Measurements from ENCODE around the gene MVP.

MVP gene

DNA sequence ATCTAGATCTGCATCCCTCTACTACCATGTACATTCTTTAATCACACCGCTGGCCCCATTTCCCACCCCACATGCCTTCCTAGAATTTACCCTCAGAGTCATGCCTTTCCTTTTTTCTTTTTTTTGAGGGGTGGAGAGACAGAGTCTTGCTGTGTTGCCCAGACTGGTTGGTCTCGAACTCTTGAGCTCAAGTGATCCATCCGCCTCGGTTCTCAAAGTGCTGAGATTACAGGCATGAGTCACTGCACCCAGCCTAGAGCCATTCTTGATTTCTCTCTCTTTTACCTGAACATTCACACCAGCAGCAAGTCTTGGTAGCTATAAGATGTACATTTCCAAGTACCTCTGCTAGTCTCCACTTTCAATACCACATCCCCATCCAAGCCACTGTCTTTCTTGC is 2.2 kb upstream of the MVP start:
- TF ChIP-seq GATA2 (IDR thresholded peaks at IDR 0.05; ENCODE audit: low read depth, low read length): no peak
- TF ChIP-seq GATA3 (IDR thresholded peaks at IDR 0.05; ENCODE audit: low read depth, low read length): no peak

DNA sequence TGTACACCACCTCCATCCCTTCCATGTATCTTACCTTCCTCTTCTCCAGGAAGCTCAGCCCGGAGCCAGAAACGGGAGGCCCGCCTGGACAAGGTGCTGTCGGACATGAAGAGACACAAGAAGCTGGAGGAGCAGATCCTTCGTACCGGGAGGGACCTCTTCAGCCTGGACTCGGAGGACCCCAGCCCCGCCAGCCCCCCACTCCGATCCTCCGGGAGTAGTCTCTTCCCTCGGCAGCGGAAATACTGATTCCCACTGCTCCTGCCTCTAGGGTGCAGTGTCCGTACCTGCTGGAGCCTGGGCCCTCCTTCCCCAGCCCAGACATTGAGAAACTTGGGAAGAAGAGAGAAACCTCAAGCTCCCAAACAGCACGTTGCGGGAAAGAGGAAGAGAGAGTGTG is 756 bp upstream of the MVP start:
- TF ChIP-seq GATA3 (IDR thresholded peaks at IDR 0.05; ENCODE audit: low read depth, low read length) (no peak), GATA2 (IDR thresholded peaks at IDR 0.05; ENCODE audit: low read depth, low read length) (no peak)

DNA sequence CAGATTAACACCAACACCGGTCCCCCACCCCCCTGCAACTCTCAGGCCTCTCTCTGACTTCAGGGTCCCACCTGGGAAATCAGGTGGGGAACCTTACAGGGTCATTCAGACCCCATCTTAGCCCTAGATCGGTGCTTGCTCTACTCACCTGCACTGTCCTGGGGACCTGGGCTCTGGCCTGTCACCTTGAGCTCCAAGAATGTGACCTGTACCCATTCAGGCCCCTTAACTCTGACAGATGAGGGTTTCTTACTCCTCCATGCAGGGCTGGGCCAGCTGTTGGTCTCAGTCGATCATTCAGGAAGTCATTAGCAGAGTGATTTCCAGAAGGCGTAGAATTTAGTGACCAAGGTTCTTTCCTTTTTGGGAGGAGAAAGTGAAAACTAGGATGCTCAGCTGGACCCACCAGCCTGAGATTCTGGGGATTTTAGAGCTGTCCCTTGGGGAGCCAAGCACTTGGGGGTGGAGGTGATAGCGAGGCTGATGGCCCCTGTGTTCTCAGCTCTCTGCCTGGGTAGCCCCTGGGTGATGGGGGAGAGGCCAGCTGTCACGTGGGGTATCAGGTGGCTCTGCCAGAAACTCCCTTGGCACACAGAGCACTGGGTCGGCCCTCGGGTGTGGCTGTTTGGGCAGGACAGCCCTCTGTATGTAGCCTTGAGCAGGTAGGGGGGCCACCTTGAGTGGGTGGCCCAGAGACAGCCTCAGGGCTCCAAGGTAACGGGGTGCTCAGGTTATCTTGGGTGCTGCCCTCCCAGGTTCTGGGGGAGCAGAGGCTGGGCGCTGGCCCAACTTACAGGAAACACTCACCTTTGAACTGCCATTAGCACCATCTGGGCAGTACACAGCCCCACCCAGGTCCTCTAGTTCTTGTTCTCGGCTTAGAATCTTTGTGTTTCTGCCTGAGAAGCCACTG is 724 bp downstream of the MVP start:
- TF ChIP-seq GATA2 (IDR thresholded peaks at IDR 0.05; ENCODE audit: low read depth, low read length) (no peak), GATA3 (IDR thresholded peaks at IDR 0.05; ENCODE audit: low read depth, low read length) (no peak)

DNA sequence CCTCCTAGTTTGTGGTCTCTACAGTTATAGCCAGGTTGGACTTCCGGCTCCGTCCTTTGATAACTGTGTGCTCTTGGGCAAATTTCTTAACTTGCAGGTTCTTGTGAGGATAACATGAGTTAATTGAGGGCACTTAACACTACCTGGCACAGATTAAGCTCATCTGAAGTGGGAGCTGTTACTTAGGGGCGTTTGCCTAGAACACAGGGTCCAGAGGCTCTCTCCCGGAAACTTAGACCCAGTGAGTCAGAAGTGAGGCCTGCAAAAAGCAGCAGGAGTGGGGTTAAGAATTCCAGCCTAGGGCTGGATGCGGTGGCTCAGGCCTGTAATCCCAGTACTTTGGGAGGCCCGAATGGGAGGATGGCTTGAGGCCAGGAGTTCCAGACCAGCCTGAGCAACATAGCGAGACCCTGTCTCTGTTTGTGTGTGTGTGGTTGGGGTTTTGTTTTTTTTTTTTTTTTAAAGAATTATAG is 1.4 kb downstream of the MVP start:
- TF ChIP-seq GATA3 (IDR thresholded peaks at IDR 0.05; ENCODE audit: low read depth, low read length): no peak
- no peak for TF ChIP-seq GATA2 (IDR thresholded peaks at IDR 0.05; ENCODE audit: low read depth, low read length)

DNA sequence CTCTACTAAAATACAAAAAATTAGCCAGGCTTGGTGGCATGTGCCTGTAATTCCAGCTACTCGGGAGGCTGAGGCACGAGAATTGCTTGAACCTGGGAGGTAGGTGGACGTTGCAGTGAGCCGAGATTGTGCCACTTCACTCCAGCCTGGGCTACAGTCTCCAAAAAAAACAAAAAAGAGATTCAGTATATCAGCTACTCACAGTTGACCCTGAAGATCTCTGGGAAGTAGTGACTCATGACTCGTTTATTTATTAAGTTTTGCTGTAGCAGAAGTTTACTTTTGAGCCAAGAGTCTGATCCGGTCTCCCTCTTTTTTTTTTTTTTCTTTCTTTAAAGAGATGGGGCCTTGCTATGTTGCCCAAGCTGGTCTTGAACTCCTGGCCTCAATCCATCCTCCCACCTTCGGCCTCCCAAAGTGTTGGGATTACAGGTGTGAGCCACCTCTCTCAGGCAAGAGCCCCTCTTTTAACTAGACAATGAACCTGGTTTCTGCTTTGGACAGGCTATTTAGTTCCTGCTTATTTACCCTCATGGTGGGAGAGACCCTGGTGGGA is 4.4 kb downstream of the MVP start:
- TF ChIP-seq GATA2 (IDR thresholded peaks at IDR 0.05; ENCODE audit: low read depth, low read length) (no peak), GATA3 (IDR thresholded peaks at IDR 0.05; ENCODE audit: low read depth, low read length) (no peak)

DNA sequence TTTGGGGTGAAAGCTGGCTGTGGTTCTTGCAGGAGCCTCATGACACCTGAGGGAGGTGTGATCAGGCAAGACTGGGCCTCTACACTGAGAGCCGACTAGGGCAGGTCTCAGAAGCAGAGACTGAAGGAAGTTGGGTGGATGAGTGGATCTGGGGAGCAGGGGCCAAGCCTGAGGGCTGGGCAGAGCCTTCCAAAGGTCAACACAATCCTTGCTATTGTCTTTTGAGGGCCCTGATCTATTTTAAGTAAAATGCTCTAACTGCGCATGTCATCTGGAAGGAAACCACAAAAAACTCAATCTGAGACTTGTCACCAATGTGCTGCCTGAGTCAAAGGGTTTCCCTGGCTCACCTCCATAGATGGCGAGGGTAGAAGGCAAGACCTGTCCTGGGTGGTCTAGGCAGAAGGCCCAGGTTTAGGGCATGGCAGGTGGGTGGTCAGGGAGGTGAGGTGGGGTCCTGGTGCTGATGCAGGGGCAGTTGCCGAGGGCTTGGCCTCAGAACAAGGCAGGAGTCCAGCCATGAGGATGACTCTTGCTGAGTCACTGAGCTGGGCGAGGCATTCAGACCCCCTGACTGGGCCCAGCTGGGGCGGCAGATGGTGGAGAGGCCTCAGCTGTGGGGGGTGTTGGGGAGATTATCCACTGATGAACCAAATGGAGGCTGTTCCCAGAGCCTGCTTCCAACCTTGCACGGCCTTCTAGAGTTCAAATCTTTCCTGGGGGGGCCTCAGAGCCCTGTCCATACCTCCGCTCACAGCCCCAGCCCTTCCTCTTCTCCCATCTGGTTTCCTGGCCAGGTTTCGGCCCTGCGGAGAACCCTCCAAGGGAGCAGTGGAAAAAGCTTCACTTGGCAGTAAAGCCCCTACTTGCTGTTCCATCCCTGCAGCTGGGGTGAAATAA is 5.1 kb downstream of the MVP start:
- TF ChIP-seq GATA3 (IDR thresholded peaks at IDR 0.05; ENCODE audit: low read depth, low read length) (no peak), GATA2 (IDR thresholded peaks at IDR 0.05; ENCODE audit: low read depth, low read length) (no peak)

DNA sequence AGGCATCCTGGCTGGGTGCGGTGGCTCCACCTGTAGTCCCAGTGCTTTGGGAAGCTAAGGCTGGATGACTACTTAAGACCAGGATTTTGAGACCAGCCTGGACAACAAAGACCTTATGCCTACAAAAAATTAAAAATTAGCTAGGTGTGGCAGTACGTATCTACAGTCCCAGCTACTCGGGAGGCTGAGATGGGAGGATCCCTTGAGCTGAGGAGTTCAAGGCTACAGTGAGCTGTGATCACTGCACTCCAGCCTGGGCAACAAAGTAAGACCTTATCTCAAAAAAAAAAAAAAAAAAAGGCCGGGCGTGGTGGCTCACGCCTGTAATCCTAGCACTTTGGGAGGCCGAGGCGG is 6.1 kb downstream of the MVP start:
- no peak for TF ChIP-seq GATA2 (IDR thresholded peaks at IDR 0.05; ENCODE audit: low read depth, low read length)
- TF ChIP-seq GATA3 (IDR thresholded peaks at IDR 0.05; ENCODE audit: low read depth, low read length): no peak

DNA sequence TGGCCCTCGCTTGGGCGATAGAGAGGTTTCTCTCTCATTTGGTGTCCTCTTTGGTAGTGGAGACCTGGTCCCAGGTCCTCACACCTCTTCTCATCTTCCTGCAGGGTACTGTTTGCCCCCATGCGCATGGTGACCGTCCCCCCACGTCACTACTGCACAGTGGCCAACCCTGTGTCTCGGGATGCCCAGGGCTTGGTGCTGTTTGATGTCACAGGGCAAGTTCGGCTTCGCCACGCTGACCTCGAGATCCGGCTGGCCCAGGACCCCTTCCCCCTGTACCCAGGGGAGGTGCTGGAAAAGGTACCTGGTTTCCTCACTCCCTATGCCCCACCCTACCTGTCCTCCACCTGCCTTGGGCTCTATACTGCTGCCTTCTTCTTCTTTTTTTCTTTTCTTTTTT is 10.5 kb downstream of the MVP start:
- TF ChIP-seq GATA3 (IDR thresholded peaks at IDR 0.05; ENCODE audit: low read depth, low read length): no peak
- no peak for TF ChIP-seq GATA2 (IDR thresholded peaks at IDR 0.05; ENCODE audit: low read depth, low read length)

DNA sequence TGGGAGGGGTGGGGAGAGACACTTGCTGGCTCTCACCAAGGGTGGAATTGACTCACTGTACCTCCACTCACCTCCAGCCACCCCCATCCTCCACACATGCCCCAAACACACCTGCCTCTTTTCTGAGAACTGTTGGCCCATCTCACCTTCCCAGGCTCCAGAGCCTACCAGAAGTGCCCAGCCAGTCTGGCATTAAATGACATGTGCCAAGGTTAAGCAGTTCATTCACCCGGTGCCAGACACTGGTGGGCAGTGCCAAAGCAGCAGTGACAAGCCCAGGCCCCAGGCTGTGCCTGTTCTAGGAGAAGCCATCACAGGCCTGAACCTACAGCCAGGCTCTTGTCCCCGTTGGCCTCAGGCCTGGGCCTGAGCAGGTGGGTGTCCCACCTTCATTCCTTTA is 11.2 kb downstream of the MVP start:
- no peak for TF ChIP-seq GATA3 (IDR thresholded peaks at IDR 0.05; ENCODE audit: low read depth, low read length)
- no peak for TF ChIP-seq GATA2 (IDR thresholded peaks at IDR 0.05; ENCODE audit: low read depth, low read length)

DNA sequence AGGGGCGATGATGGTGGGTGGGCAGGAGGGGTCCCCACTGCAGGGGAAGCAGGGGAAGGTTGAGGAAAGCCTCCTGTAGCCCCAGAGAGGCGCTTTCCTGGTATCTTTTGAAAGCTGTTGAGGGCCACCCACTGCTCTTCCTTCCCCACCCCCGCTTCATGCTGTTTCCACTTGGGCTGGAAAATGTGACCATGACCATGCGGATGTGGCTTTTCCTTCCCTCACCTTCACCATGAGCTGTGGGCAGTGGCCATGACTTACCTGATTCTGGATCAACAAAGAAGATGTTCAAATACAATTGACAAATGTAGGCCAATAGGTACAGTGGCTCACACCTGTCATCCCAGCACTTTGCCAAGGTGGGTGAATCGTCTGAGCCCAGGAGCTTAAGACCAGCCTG is 13.8 kb downstream of the MVP start:
- TF ChIP-seq GATA3 (IDR thresholded peaks at IDR 0.05; ENCODE audit: low read depth, low read length) (no peak), GATA2 (IDR thresholded peaks at IDR 0.05; ENCODE audit: low read depth, low read length) (no peak)

DNA sequence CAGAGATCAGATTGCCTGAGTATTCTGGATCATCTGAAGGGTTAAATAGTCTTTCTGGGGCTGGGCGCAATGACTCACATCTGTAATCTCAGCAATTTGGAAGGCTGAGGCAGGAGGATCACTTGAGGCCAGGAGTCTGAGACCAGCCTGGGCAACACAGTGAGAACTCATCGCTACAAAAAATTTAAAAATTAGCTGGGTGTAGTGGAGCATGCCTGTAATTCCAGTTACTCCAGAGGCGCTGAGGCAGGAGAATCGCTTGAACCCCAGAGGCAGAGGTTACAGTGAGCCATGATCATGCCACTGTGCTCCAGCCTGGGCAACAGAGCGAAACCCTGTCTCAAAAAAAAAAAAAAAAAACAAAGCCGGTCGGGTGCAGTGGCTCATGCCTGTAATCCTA is 15.7 kb downstream of the MVP start:
- no peak for TF ChIP-seq GATA3 (IDR thresholded peaks at IDR 0.05; ENCODE audit: low read depth, low read length)
- no peak for TF ChIP-seq GATA2 (IDR thresholded peaks at IDR 0.05; ENCODE audit: low read depth, low read length)

DNA sequence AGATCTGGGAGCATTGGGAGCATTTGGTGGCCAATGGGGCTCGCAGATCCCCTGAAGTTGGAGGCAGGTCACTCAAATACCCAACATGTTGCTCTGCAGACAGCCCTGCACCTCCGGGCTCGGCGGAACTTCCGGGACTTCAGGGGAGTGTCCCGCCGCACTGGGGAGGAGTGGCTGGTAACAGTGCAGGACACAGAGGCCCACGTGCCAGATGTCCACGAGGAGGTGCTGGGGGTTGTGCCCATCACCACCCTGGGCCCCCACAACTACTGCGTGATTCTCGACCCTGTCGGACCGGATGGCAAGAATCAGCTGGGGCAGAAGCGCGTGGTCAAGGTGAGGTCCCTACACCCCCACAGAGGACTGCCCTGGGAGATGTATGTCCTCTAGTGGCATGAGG is 16.4 kb downstream of the MVP start:
- TF ChIP-seq GATA2 (IDR thresholded peaks at IDR 0.05; ENCODE audit: low read depth, low read length) (no peak), GATA3 (IDR thresholded peaks at IDR 0.05; ENCODE audit: low read depth, low read length) (no peak)

DNA sequence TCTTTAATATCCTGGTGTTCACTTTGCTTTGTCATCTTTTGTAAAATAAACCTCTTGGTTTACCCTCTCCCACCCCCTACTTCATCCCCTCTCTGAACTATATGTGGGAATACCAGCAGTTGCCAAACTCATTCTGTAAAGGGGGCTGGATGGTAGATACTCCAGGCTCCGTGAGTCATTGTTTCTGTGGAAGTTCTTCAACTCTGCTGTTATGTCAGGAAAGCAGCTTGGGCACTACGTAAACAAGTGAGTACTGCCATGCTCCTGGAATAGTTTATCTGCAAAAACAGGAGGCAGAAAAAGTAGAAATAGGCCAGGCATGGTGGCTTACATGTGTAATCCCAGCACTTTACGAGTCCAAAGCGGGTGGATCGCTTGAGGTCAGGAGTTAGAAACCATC is 17.6 kb downstream of the MVP start:
- TF ChIP-seq GATA2 (IDR thresholded peaks at IDR 0.05; ENCODE audit: low read depth, low read length) (no peak), GATA3 (IDR thresholded peaks at IDR 0.05; ENCODE audit: low read depth, low read length) (no peak)

DNA sequence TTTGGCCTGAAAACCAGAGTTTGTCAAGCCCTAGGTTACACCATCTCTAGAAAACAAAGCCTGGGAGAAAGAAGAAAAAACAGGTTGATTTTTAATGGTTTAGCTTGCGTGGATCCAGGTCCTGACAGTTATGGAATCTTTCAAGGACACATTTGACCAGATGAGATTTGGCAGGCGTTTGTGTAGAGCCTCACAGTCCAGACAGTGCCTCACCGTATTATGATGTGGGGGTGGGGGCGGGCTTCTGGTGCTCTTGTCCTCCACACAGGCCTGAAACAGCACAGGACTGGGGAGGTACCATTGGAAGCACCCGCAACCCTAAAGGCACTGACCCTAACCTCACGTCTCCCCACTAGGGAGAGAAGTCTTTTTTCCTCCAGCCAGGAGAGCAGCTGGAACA is 19.6 kb downstream of the MVP start:
- TF ChIP-seq GATA3 (IDR thresholded peaks at IDR 0.05; ENCODE audit: low read depth, low read length): no peak
- no peak for TF ChIP-seq GATA2 (IDR thresholded peaks at IDR 0.05; ENCODE audit: low read depth, low read length)

Data from SH-SY5Y (cell line).